ENCODE results near the gene NCAPH2. TPM values are rescaled to one million over a fixed set of nuclear protein-coding genes. Genes with fewer than 3 reads are reported as not detected.

Gene NCAPH2
- total and polyA plus RNA-seq, 2 experiments from 2014 or later = 28.6 to 61.0 TPM

DNA sequence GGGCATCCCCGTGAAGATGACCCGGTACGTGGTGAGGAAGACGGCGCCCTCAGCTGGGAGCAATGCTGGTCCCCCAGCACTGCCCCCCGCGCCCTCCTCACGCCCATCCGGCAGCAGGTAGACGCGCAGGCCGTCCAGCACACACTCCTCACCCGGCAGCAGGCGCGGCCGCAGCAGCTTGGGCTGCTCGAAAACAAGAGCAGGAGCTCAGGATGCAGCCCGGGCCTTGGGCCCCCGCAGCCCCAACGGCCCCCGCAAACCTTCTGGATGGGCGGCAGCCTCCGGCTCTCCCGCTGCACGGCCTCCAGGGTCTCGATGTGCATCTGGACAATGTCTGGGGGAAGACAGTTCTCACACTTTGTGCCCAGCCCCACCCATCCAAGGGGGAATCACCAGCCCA is 46.5 kb upstream of the NCAPH2 start:
- Histone ChIP-seq H3K9me3 (ENCODE audit: low read depth) (no peaks in the 10 kb centered on the region), H4K20me1 (ENCODE audit: insufficient read depth) (no peaks in the 10 kb centered on the region), H3K4me3 (no peak overlapping the region), H3K9me2 (ENCODE audit: insufficient read depth) (no peaks in the 10 kb centered on the region), H3K27ac (no peak overlapping the region), H3K27me3 (replicated peaks; ENCODE audit: insufficient read depth) (no peaks in the 10 kb centered on the region), H3K4me2 (ENCODE audit: unreplicated experiment) (no peak overlapping the region), H3K4me1 (ENCODE audit: insufficient read depth) (no peaks in the 10 kb centered on the region), H3F3A (ENCODE audit: insufficient read depth) (no peaks in the 10 kb centered on the region), H2AFZ (no peak overlapping the region), H3K36me3 (ENCODE audit: low read depth) (no peaks in the 10 kb centered on the region; the same call in 1 of the 2 replicates), H3K9ac (no peak overlapping the region), H3K79me2 (ENCODE audit: insufficient read depth) (no peaks in the 10 kb centered on the region)
- in situ Hi-C loops (cut with MboI) = no loop called here
- no peak for DNase-seq
- WGBS, 2 experiments (ENCODE audit: low coverage in 1 of 2, low lambda C conversion rate in 2 of 2, missing lambda C conversion rate in 2 of 2) = 87 to 95% methylated on average over 9 to 25 of the region's 26 CpGs
- TF ChIP-seq EZH2phosphoT487 (IDR thresholded peaks at IDR 0.05; ENCODE audit: insufficient read depth, low read depth) (no peak), EZH2 (IDR thresholded peaks at IDR 0.05; ENCODE audit: insufficient read depth, poor library complexity, severe bottlenecking) (no peak)

GRCh38 chr22:50461979-50462540 is 46.0 kb upstream of the NCAPH2 start:
- no peaks in the 10 kb centered on the region for H3K9me2 ChIP-seq (ENCODE audit: insufficient read depth)
- no peaks in the 10 kb centered on the region for H3K27me3 ChIP-seq (replicated peaks; ENCODE audit: insufficient read depth)
- no peaks in the 10 kb centered on the region for H3F3A ChIP-seq (ENCODE audit: insufficient read depth)
- no peaks in the 10 kb centered on the region for H3K9me3 ChIP-seq (ENCODE audit: low read depth)
- no peak overlapping the region for H2AFZ ChIP-seq
- H3K4me1 ChIP-seq (ENCODE audit: insufficient read depth) = no peaks in the 10 kb centered on the region
- DNase-seq = no peak
- H3K27ac ChIP-seq = no peak overlapping the region
- no peak for TF ChIP-seq EZH2phosphoT487 (IDR thresholded peaks at IDR 0.05; ENCODE audit: insufficient read depth, low read depth)
- TF ChIP-seq EZH2 (IDR thresholded peaks at IDR 0.05; ENCODE audit: insufficient read depth, poor library complexity, severe bottlenecking) = no peak
- WGBS, 2 experiments (ENCODE audit: low coverage in 1 of 2, low lambda C conversion rate in 2 of 2, missing lambda C conversion rate in 2 of 2) = 94 to 97% methylated on average over 13 to 30 of the region's 30 CpGs
- no peak overlapping the region for H3K4me3 ChIP-seq
- H3K36me3 ChIP-seq (ENCODE audit: low read depth) = no peaks in the 10 kb centered on the region; the same call in 1 of the 2 replicates
- H3K4me2 ChIP-seq (ENCODE audit: unreplicated experiment) = no peak overlapping the region
- in situ Hi-C loops (cut with MboI) = no loop called here
- H3K9ac ChIP-seq = no peak overlapping the region
- no peaks in the 10 kb centered on the region for H4K20me1 ChIP-seq (ENCODE audit: insufficient read depth)
- H3K79me2 ChIP-seq (ENCODE audit: insufficient read depth) = no peaks in the 10 kb centered on the region

- Histone ChIP-seq H3K4me3 (no peak overlapping the region), H3K79me2 (ENCODE audit: insufficient read depth) (peaks cover 7% of the 10 kb centered on the region; the same call in 1 of the 2 replicates), H4K20me1 (ENCODE audit: insufficient read depth) (no peaks in the 10 kb centered on the region), H3F3A (ENCODE audit: insufficient read depth) (no peaks in the 10 kb centered on the region), H3K27me3 (replicated peaks; ENCODE audit: insufficient read depth) (no peaks in the 10 kb centered on the region), H3K27ac (no peak overlapping the region), H3K9me2 (ENCODE audit: insufficient read depth) (no peaks in the 10 kb centered on the region), H3K36me3 (ENCODE audit: low read depth) (no peaks in the 10 kb centered on the region; the same call in 1 of the 2 replicates), H3K9ac (no peak overlapping the region), H3K4me2 (ENCODE audit: unreplicated experiment) (no peak overlapping the region), H2AFZ (no peak overlapping the region), H3K4me1 (ENCODE audit: insufficient read depth) (no peaks in the 10 kb centered on the region), H3K9me3 (ENCODE audit: low read depth) (no peaks in the 10 kb centered on the region)
- WGBS, 2 experiments (ENCODE audit: low coverage in 1 of 2, low lambda C conversion rate in 2 of 2, missing lambda C conversion rate in 2 of 2) = 86 to 91% methylated on average over 23 to 28 of the region's 28 CpGs
- in situ Hi-C loops (cut with MboI) = no loop called here
- TF ChIP-seq EZH2phosphoT487 (IDR thresholded peaks at IDR 0.05; ENCODE audit: insufficient read depth, low read depth) = no peak
- no peak for DNase-seq
Observed at GRCh38 chr22:50463188-50463900, 44.7 kb upstream of the NCAPH2 start.

- Histone ChIP-seq H3K9me2 (ENCODE audit: insufficient read depth) (no peaks in the 10 kb centered on the region), H3K4me2 (ENCODE audit: unreplicated experiment) (no peak overlapping the region), H3F3A (ENCODE audit: insufficient read depth) (no peaks in the 10 kb centered on the region), H3K9me3 (ENCODE audit: low read depth) (no peaks in the 10 kb centered on the region), H3K79me2 (ENCODE audit: insufficient read depth) (peaks cover 18% of the 10 kb centered on the region), H3K4me1 (ENCODE audit: insufficient read depth) (no peaks in the 10 kb centered on the region), H2AFZ (no peak overlapping the region), H4K20me1 (ENCODE audit: insufficient read depth) (no peaks in the 10 kb centered on the region), H3K4me3 (no peak overlapping the region), H3K27me3 (replicated peaks; ENCODE audit: insufficient read depth) (no peaks in the 10 kb centered on the region), H3K27ac (no peak overlapping the region), H3K9ac (no peak overlapping the region), H3K36me3 (ENCODE audit: low read depth) (no peaks in the 10 kb centered on the region; the same call in 1 of the 2 replicates)
- in situ Hi-C loops (cut with MboI) = no loop called here
- WGBS, 2 experiments (ENCODE audit: low coverage in 1 of 2, low lambda C conversion rate in 2 of 2, missing lambda C conversion rate in 2 of 2) = 91 to 98% methylated on average over 13 to 24 of the region's 24 CpGs
- TF ChIP-seq EZH2 (IDR thresholded peaks at IDR 0.05; ENCODE audit: insufficient read depth, poor library complexity, severe bottlenecking) = no peak
- no peak for TF ChIP-seq EZH2phosphoT487 (IDR thresholded peaks at IDR 0.05; ENCODE audit: insufficient read depth, low read depth)
- no peak for DNase-seq
Observed at GRCh38 chr22:50464451-50464850, 43.6 kb upstream of the NCAPH2 start.

Data from GM23248 (cell line).